ENCODE measurements around the gene ABHD15. TPM values are rescaled to one million over a fixed set of nuclear protein-coding genes. Genes with fewer than 3 reads are reported as not detected.

ABHD15 gene
- total RNA-seq, 2 donors from 2014 or later = 9.0 to 9.5 TPM

- H3K36me3 ChIP-seq = peaks cover 23% of the 10 kb centered on the region
- H3K4me3 ChIP-seq = no peak overlapping the region
- TF ChIP-seq, protein P1, sequence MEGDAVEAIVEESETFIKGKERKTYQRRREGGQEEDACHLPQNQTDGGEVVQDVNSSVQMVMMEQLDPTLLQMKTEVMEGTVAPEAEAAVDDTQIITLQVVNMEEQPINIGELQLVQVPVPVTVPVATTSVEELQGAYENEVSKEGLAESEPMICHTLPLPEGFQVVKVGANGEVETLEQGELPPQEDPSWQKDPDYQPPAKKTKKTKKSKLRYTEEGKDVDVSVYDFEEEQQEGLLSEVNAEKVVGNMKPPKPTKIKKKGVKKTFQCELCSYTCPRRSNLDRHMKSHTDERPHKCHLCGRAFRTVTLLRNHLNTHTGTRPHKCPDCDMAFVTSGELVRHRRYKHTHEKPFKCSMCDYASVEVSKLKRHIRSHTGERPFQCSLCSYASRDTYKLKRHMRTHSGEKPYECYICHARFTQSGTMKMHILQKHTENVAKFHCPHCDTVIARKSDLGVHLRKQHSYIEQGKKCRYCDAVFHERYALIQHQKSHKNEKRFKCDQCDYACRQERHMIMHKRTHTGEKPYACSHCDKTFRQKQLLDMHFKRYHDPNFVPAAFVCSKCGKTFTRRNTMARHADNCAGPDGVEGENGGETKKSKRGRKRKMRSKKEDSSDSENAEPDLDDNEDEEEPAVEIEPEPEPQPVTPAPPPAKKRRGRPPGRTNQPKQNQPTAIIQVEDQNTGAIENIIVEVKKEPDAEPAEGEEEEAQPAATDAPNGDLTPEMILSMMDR (IDR thresholded peaks at IDR 0.05) = no peak
- H3K4me1 ChIP-seq = no peaks in the 10 kb centered on the region
- no peak for DNase-seq (ENCODE audit: low spot score)
- H3K9me3 ChIP-seq = no peaks in the 10 kb centered on the region
- no peak overlapping the region for H3K27ac ChIP-seq
- no peaks in the 10 kb centered on the region for H3K27me3 ChIP-seq
Observed at GRCh38 chr17:29544066-29544465, 22.8 kb downstream of the ABHD15 start.

- no peaks in the 10 kb centered on the region for H3K4me1 ChIP-seq
- TF ChIP-seq, protein P1 (IDR thresholded peaks at IDR 0.05) = no peak
- no peak for DNase-seq (ENCODE audit: low spot score)
- peaks cover 41% of the 10 kb centered on the region for H3K36me3 ChIP-seq
- no peaks in the 10 kb centered on the region for H3K27me3 ChIP-seq
- no peaks in the 10 kb centered on the region for H3K9me3 ChIP-seq
- no peak overlapping the region for H3K4me3 ChIP-seq
- no peak overlapping the region for H3K27ac ChIP-seq
Observed at GRCh38 chr17:29533976-29534375, 32.9 kb downstream of the ABHD15 start.

DNA sequence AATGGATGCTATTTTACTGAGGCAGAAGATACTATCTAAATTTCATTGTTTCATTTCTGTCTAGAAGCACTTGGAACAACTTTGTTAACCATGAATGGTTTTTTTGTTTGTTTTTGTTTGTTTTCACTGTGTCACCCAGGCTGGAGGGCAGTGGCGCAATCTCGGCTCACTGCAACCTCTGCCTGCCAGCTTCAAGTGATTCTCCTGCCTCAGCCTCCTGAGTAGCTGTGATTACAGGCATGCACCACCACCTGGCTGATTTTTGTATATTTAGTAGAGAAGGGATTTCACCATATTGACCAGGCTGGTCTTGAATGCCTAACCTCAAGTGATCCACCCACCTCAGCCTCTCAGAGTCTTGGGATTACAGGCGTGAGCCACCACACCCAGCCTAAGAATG, 40.5 kb downstream of the ABHD15 start:
- Histone ChIP-seq H3K9me3 (no peaks in the 10 kb centered on the region), H3K27me3 (no peaks in the 10 kb centered on the region), H3K27ac (no peak overlapping the region), H3K4me1 (no peaks in the 10 kb centered on the region), H3K36me3 (peaks cover 48% of the 10 kb centered on the region), H3K4me3 (no peak overlapping the region)
- no peak for DNase-seq (ENCODE audit: low spot score)
- TF ChIP-seq, protein P1 (IDR thresholded peaks at IDR 0.05) = no peak

- no peaks in the 10 kb centered on the region for H3K4me1 ChIP-seq
- TF ChIP-seq, protein P1 (IDR thresholded peaks at IDR 0.05) = no peak
- peaks cover 55% of the 10 kb centered on the region for H3K36me3 ChIP-seq
Observed at GRCh38 chr17:29524692-29525091, 42.1 kb downstream of the ABHD15 start.

DNA sequence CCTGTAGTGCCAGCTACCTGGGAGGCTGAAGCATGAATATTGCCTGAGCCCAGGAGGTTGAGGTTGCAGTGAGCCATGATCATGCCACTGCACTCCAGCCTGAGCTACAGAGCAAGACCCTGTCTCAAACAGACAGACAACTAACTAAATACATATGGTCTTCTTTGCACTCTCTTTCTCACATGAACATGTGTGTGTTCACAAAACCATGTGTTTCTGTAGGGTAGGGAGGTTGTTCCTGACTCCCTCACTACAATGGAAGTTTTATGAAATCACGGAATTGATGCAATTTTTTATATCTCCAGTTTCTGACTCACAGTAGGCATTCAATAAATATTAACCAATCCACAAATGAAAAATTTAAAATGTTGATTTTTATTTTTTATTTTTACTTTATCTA, 48.5 kb downstream of the ABHD15 start:
- no peak for DNase-seq (ENCODE audit: low spot score)
- peaks cover 69% of the 10 kb centered on the region for H3K36me3 ChIP-seq
- TF ChIP-seq, protein P1 (IDR thresholded peaks at IDR 0.05) = no peak

More at GRCh38 chr17:29524692-29525091, 42.1 kb downstream of the ABHD15 start:
- Histone ChIP-seq H3K4me3 (no peak overlapping the region), H3K27ac (no peak overlapping the region), H3K27me3 (no peaks in the 10 kb centered on the region), H3K9me3 (no peaks in the 10 kb centered on the region)
- no peak for DNase-seq (ENCODE audit: low spot score)

DNA sequence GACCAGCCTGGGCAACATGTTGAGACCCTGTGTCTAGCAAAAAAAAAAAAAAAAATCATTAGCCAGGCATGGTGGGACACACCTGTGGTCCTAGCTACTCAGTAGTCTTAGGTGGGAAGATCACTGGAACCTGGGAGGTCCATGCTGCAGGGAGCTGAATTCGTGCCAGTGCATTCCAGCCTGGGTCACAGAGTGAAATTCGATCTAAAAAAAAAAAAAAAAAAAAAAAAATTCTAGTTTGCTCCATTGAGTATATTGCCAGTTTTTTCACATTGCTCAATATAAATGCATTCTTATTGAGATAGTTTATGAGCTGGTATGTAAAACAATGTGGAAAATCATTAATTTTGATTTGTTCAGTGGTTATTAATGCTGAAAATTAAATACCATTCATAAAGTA, 52.0 kb downstream of the ABHD15 start:
- Histone ChIP-seq H3K27me3 (no peaks in the 10 kb centered on the region), H3K36me3 (peaks cover 63% of the 10 kb centered on the region), H3K4me1 (no peaks in the 10 kb centered on the region), H3K9me3 (no peaks in the 10 kb centered on the region), H3K27ac (no peak overlapping the region), H3K4me3 (no peak overlapping the region)
- no peak for DNase-seq (ENCODE audit: low spot score)
- TF ChIP-seq, protein P1 (IDR thresholded peaks at IDR 0.05) = no peak

More for the DNA sequence above, 48.5 kb downstream of the ABHD15 start:
- Histone ChIP-seq H3K4me3 (no peak overlapping the region), H3K9me3 (no peaks in the 10 kb centered on the region), H3K27ac (no peak overlapping the region), H3K27me3 (no peaks in the 10 kb centered on the region), H3K4me1 (no peaks in the 10 kb centered on the region)
